Smooth muscle cell (in vitro differentiated cells): ENCODE results near the gene TMEM208. TPM values are rescaled to one million over a fixed set of nuclear protein-coding genes. Genes with fewer than 3 reads are reported as not detected.

Source experiments
- DNase-seq: peaks from one replicate; lab custom pipeline; 2025; ENCODE audit not compliant: unreplicated experiment; lab: John Stamatoyannopoulos, UW
- H2AFZ ChIP-seq: fragments of 200-600 bp; sonication (generic); 2 replicates; pipeline ENCODE4 v1.6.0; 2016; ENCODE audit warnings: antibody characterized with exemption, low read depth, mild to moderate bottlenecking
- H3F3A ChIP-seq: fragments of 200-600 bp; sonication (generic); 2 replicates; pipeline ENCODE4 v1.6.0; 2017; ENCODE audit warnings: antibody characterized with exemption, low read depth
- H3K27ac ChIP-seq: fragments of 200-600 bp; sonication (generic); 2 replicates; pipeline ENCODE4 v1.5.1; 2016; ENCODE audit warnings: low read depth, mild to moderate bottlenecking
- H3K27me3 ChIP-seq: fragments of 200-600 bp; sonication (generic); 2 replicates; pipeline ENCODE4 v1.6.1; 2016; ENCODE audit warnings: low read depth, mild to moderate bottlenecking
- H3K36me3 ChIP-seq: fragments of 200-600 bp; sonication (generic); 2 replicates; pipeline ENCODE4 v1.5.1; 2016; ENCODE audit warnings: low read depth
- H3K4me1 ChIP-seq: fragments of 200-600 bp; sonication (generic); 2 replicates; pipeline ENCODE4 v1.5.1; 2016; ENCODE audit warnings: low read depth
- H3K4me2 ChIP-seq: fragments of 200-600 bp; sonication (generic); 2 replicates; pipeline ENCODE4 v1.6.0; 2016; ENCODE audit warnings: mild to moderate bottlenecking
- H3K4me3 ChIP-seq: fragments of 200-600 bp; sonication (generic); 2 replicates; pipeline ENCODE4 v1.5.1; 2016; ENCODE audit warnings: mild to moderate bottlenecking
- H3K79me2 ChIP-seq: fragments of 200-600 bp; sonication (generic); 2 replicates; pipeline ENCODE4 v1.6.0; 2016; ENCODE audit warnings: low read depth, mild to moderate bottlenecking
- H3K9ac ChIP-seq: fragments of 200-600 bp; sonication (generic); 2 replicates; pipeline ENCODE4 v1.6.0; 2016; ENCODE audit warnings: low read depth
- H3K9me3 ChIP-seq: fragments of 200-600 bp; sonication (generic); replicated peaks from 2 replicates; pipeline ENCODE4 v1.5.1; 2016; ENCODE audit warnings: low read depth
- H4K20me1 ChIP-seq: fragments of 200-600 bp; sonication (generic); 2 replicates; pipeline ENCODE4 v1.6.0; 2016; ENCODE audit warnings: low read depth
- CTCF ChIP-seq: fragments of 200-600 bp; sonication (generic); IDR thresholded peaks from 2 replicates; pipeline ENCODE4 v1.5.1; 2017; ENCODE audit warnings: borderline replicate concordance, mild to moderate bottlenecking, antibody characterized with exemption; ENCODE audit not compliant: insufficient read depth, poor library complexity, severe bottlenecking
- WGBS: methylation state at CpG from one replicate; pipeline ENCODE4 v1.1.7; 2016; ENCODE audit warnings: low lambda C conversion rate; 5-methylcytosine and 5-hydroxymethylcytosine counted together
- polyA plus RNA-seq: library from polyadenylated mRNA; unstranded; fragments of >200 nt; fragmentation: Nextera tagmentation; extraction: Ambion mirVana; gene quantifications from 2 replicates; pipeline ENCODE4 v1.2.1, GENCODE V29; 2016
- total RNA-seq: library from RNA; depleted of rRNA; stranded (reverse); fragments of >200 nt; gene quantifications from 2 replicates; pipeline ENCODE4 v1.2.3, GENCODE V29; 2014

The TMEM208 gene
- total and polyA plus RNA-seq, 2 experiments from 2014 or later = 45.4 to 171 TPM

DNA sequence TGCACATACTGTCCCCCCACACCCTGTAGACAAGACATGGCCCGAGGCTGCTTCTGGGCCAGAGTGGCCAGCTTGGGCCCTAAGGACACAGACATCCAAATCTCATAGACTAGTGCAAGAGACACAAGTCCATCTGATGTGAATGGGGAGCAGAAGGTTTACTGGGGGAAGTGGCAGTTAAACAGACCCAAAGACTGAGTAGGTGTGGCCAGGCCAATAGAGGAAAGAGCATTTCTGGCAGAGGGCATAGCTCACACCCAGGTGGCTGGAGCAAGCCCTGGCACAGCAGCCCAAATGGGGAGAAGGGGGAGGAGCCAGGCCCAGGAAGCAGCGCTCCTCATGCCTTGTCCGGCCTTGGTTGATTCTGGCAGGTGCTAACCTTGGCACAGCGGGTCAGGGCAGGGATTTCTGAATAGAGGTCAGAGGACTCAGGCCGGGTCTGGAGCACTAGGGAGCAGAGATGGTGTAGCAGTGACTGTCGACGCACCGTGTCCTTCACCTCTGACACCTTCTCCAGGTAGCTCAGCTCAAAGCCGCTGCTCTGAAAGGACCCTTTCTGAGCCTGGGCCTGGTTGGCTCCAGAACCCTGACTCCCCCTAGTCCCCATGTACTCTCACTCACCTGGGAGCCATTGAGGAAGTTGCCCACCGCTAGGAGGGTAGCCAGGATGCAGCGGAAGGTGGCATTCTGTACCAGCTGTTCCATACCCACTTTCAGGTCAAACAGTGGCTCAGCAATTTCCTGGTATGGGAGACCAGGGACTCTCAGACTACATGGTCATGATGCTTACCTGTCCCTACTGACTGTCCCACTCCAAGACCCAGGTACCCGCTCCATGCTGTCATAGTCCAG, 4.1 kb downstream of the TMEM208 start:
- DNase-seq = no peak
- over 99% methylated on average over 12 of the region's 12 CpGs for WGBS
- no peaks in the 10 kb centered on the region for H3K36me3 ChIP-seq
- H3K4me3 ChIP-seq = no peak overlapping the region
- TF ChIP-seq CTCF = no peak
- no peaks in the 10 kb centered on the region for H3F3A ChIP-seq
- no peak overlapping the region for H2AFZ ChIP-seq
- H3K9me3 ChIP-seq = no peaks in the 10 kb centered on the region
- H3K79me2 ChIP-seq = peaks cover 21% of the 10 kb centered on the region
- no peak overlapping the region for H3K4me2 ChIP-seq
- no peak overlapping the region for H3K9ac ChIP-seq
- peaks cover 9% of the 10 kb centered on the region for H3K4me1 ChIP-seq
- H4K20me1 ChIP-seq = no peaks in the 10 kb centered on the region
- H3K27me3 ChIP-seq = no peaks in the 10 kb centered on the region
- no peak overlapping the region for H3K27ac ChIP-seq

GRCh38 chr16:67233596-67233995, 6.7 kb downstream of the TMEM208 start:
- H2AFZ ChIP-seq = no peak overlapping the region
- H3K4me1 ChIP-seq = no peaks in the 10 kb centered on the region
- no peak for TF ChIP-seq CTCF
- no peaks in the 10 kb centered on the region for H4K20me1 ChIP-seq
- no peaks in the 10 kb centered on the region for H3F3A ChIP-seq
- H3K36me3 ChIP-seq = no peaks in the 10 kb centered on the region
- DNase-seq = no peak
- WGBS = 93% methylated on average over 7 of the region's 7 CpGs
- H3K4me2 ChIP-seq = no peak overlapping the region
- no peaks in the 10 kb centered on the region for H3K9me3 ChIP-seq
- H3K27me3 ChIP-seq = no peaks in the 10 kb centered on the region
- H3K9ac ChIP-seq = no peak overlapping the region
- no peak overlapping the region for H3K4me3 ChIP-seq
- no peak overlapping the region for H3K27ac ChIP-seq
- H3K79me2 ChIP-seq = peaks cover 4% of the 10 kb centered on the region

- no peak overlapping the region for H3K4me2 ChIP-seq
- no peaks in the 10 kb centered on the region for H4K20me1 ChIP-seq
- TF ChIP-seq CTCF = no peak
- H3K4me1 ChIP-seq = no peaks in the 10 kb centered on the region
- H3F3A ChIP-seq = no peaks in the 10 kb centered on the region
- DNase-seq = no peak
- H3K79me2 ChIP-seq = no peaks in the 10 kb centered on the region
- H2AFZ ChIP-seq = no peak overlapping the region
- no peak overlapping the region for H3K9ac ChIP-seq
- no peak overlapping the region for H3K27ac ChIP-seq
- no peak overlapping the region for H3K4me3 ChIP-seq
- no peaks in the 10 kb centered on the region for H3K9me3 ChIP-seq
- 95% methylated on average over 10 of the region's 10 CpGs for WGBS
- no peaks in the 10 kb centered on the region for H3K36me3 ChIP-seq
- H3K27me3 ChIP-seq = no peaks in the 10 kb centered on the region
These were observed 7.3 kb downstream of the TMEM208 start for GRCh38 chr16:67234180-67234597.
